Ecto neural progenitor cell (in vitro differentiated cells): ENCODE data around the gene CALR3.
"Not testable (repeated sequence)": the region's sequence is repeated elsewhere in the genome, so short reads cannot be mapped to it uniquely, and the experiment has no call there.

ENCODE experiments used
- DNase-seq: peaks from one replicate; pipeline ENCODE4 v3.0.0-alpha.2; 2018; ENCODE audit warnings: low spot score

Gene CALR3

DNA sequence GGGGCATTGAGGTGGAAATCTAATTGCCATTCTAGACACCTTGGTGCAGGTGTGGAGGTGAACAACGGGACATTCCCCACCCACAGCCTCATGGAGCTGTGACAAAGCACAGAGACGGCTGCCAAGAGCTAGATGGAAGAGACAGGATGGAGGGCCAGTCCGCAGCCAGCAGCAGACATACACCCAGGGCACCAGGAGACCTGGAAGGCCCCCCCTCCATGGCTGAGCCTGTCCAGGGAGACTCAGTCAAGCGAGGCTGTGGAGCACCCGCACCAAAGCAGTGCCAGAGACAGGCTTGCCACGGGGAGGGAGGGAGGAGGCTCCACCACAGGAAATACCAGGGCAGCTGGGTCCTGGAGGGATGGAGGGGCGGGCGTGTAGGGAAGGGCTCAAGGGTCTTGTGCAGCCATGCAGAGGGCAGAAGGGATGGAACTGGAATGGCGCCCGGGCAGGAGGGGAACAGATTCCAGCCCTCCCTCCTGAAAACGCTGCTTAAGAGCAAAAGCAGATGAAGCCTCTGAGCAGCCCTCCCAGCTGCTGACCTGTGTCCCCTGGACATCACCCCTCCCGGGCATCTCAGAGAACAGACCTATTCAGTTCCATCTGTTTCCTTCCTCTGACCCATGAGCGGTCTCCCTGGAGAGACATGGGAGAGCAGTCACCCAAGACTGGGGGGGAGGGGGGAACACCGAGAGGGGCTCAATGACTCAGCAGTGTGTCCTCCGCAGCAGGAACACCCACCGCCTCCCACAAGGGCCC lies 38.6 kb downstream of the CALR3 start:
- DNase-seq = no peak

- no peak for DNase-seq
Measured at GRCh38 chr19:16456652-16457194, 39.2 kb downstream of the CALR3 start.

- no peak for DNase-seq
Measured at GRCh38 chr19:16455489-16455888, 40.5 kb downstream of the CALR3 start.

GRCh38 chr19:16454351-16454918 lies 41.5 kb downstream of the CALR3 start:
- DNase-seq = no peak

- DNase-seq = no peak
Measured at GRCh38 chr19:16452325-16452724, 43.6 kb downstream of the CALR3 start.

- no peak for DNase-seq
Measured at GRCh38 chr19:16449330-16449961, 46.5 kb downstream of the CALR3 start.

GRCh38 chr19:16448872-16449271 lies 47.1 kb downstream of the CALR3 start:
- not testable (repeated sequence) for DNase-seq

DNA sequence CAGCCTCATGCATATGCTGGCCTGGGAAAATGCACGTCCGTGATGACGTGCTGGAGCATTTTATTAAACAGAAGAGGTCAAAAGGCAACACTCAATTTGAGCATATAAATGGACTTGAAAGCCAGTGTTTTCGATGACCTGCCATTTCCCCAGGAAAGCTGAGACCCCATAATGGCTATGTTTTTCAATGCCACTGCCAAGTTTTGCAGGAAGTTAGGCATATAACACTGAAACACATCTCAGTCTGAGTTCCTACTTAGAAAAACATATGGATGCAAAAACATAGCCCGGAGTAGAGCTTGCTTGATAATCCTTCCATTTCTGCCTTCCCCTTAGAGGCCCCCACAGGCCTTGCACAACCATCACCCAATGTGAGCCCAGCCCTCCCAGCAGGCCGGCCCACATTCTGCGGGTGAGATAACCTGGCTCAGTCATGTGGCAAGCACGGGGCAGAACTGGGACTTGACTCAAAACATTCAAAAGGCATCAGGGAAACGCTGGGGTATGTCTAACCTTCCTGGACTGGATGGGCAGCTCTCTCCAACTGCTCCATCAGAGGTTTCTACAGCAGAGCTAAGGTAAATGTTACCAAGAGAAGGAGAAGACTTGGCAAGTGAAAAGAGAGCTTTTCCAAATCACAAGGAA lies 49.1 kb downstream of the CALR3 start:
- no peak for DNase-seq

GRCh38 chr19:16446108-16446723 lies 49.8 kb downstream of the CALR3 start:
- no peak for DNase-seq

DNA sequence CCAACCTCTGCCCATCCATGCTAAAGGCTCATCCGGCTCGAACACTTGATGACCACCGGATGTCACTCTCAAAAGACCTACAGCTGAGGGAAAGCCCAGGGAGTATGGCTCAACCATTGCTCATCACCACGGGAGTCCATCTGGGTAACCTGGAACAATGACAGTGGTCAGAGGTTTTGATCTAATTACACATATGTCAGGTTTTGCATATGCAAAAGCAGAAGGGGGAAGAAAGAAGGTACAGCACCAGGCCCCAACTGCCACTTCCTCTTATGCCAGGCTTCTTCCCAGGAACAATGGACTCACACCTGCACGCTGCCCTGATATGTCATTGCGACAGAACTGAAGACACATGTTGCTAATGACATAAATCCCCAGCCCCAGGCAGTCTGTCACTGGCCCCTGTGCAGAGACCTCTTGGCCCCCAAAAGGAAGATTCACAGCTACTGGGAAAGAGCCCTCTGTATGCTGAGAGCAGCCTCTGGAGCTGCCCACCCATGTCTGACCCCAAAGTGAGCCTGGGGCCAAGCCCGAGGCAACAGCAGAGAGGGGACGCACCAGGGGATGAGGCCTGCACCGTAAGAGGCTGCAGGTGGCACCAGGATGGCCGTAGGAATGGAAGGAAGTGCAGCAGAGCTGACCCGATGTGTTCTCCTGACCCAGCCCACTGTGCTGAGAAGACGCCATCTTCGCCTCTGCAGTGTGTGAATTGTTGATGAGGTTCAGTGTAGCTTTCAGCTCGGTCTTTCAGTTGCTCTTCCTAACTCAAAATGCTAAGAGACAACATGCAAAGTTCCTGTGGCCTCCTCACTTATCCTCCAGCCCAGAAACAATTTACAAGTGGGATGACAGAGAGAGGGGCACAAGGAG lies 50.5 kb downstream of the CALR3 start:
- DNase-seq = no peak

DNA sequence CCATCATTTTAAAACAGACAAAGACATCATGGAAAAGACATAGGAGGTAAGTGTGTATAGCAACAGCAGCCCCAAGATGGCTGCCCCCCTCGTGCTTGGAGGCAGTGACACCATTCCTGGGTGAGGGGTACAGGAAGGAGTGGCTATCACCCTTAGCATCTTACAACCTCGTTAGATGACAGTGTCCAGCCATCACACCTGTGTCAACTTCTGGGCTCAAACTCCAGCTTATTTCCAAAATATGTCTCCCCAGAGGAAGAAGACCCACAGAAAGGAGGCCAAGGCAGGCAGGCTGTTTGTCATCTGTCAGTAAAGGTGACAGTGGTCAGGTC lies 51.7 kb downstream of the CALR3 start:
- DNase-seq = no peak

DNA sequence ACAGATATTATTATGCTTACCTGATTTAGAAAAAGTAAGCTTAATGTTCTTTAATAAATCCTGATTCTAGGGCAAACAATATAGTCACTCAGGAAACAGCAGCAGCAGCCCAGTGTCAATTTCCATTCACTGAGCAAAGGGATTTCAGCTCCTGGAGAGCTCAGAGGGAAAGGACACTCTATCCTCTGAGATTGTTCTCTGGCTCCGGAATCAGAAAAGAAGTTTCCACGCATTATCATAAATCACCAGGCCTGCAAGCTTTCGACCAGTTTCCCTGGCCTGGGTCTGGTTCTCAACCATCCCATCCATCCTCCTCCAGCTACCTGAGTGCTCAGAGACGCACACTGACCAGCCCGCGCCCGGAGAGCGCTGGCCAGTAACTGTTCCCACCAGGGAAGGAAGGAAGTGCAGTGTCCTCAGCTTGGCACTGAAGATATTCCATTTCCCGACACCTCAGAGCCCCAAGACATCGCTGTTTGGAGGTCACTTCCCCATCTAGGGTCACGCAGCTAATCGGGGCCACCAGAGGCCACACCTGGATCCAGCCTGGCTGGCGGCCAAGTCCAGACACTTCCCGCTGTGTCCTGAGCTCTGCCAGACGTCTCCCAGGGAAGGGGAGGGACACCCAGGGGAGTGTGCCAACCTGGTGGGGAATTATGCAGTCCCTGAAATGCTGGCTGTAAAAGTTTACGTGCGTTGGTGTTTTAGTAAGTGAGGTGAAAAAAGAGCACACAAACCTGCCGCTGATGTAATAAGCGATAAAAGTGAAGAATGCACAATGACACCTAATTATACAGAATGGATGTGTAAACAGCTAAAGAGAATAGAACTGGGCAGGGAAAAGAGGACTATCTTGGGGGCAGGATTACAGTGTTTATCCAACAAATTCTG lies 53.3 kb downstream of the CALR3 start:
- no peak for DNase-seq

DNA sequence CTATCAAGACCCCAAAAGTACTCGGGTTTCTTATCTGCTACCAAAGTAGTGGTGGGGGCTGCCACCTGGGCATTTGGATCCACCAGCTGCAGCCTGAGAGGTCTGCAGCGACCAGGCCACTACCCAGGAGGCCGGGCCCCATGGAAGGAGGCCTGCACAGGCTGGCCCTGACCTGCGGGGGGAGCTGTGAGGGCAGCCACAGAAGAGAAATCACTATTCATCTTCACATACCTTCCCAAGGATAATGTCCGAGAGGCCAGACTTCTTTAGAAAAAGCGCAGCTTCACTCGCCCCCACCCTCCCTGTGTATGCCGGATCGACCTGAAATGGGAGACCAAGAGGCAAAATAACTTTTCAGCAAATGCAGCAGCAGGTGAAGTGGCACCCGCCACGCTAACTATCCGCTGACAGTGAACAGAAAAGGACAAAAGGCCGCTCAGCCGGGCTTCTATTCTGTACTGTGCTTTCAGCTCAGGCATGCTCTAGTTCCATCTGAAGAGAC lies 54.3 kb downstream of the CALR3 start:
- peak; percentile 73 for DNase-seq

DNA sequence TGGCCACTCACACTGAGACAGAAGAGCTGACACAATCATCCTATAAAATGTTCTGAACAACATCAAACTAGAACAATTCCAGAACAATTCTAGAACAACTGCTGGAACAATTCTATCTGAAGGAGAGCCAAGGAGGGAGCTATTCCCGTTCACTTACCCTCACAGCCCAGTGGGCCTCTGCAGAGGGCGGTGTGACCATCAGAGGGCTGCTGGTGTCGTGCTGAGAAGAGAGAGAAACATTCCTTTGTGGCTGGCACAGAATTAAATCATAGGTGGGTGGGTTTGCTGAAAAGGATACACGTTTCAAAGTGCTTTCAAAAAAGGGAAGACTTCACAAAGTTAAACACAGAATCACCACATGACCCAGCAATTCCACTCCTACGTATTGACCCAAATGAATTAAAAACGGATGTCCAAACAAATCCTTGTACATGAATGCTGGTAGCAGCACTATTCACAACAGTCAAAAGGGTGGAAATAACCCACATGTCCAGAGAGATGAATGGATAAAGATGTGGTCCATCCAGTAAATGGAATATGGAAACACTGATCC lies 59.1 kb downstream of the CALR3 start:
- no peak for DNase-seq

GRCh38 chr19:16435999-16436650 lies 59.8 kb downstream of the CALR3 start:
- DNase-seq = no peak

DNA sequence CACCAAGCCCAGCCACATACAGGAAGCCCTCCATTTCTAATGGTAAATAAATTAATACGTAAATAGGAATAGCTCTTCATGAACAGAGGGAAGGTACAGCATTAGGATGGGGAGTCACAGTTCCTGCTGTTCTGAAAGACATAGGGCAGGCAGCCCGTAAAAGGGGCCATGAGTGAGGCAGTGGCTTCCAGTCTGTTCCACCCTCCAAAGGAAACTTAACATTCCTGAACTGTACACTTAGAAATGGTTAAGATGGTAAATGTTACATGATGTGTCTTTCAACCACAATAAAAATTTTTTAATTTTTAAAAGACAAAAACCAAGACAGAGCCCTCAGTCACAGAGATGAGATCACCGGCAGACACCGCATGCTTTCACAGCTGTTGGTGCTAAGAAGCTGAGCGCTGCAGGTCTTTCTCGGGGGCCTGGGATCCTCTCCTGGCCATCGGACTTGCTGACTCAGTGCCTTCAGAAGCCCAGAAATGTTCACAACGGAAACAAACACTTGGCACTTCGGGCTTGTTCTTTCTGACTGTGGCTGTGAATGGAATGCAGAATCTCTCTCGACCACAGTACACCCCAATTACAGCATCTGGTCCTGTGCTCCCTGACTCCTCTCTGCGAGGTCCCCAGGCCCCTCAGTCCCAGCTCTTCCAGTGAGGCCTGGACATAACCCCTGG lies 60.6 kb downstream of the CALR3 start:
- DNase-seq = no peak

- DNase-seq = no peak
Measured at GRCh38 chr19:16433986-16434385, 62.0 kb downstream of the CALR3 start.

DNA sequence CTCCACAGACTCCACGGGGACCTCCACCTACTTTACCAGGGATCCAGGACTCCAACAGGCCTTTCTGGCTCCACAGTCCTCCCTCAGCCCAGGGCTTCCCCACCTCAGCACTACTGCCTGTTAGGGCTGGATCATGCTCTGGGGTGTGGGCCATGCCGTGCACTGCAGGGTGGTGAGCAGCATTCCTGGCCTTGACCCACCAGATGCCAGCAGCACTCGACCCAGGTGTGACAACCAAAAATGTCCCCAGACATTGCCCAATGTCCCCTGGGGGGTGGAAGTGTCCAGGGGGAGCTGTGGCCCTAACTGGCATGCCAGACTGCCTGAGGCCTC lies 66.2 kb downstream of the CALR3 start:
- DNase-seq = no peak
